HEK293 (cell line): ENCODE data around the gene CYP26B1.

Experiments
- CTCF ChIA-PET: fragments of 350-600 bp; formaldehyde crosslinking; extraction: SDS; loops from one replicate; lab custom pipeline; 2021; ENCODE audit warnings: antibody characterized with exemption; lab: Yijun Ruan, JAX
- POLR2A ChIA-PET: fragments of 300-600 bp; formaldehyde crosslinking; extraction: SDS; loops from one replicate; lab custom pipeline; 2020; ENCODE audit warnings: antibody characterized with exemption, inconsistent platforms; lab: Yijun Ruan, JAX
- H3K27ac ChIP-seq: fragments of 200-500 bp; sonication (Bioruptor generic); 2 replicates; pipeline ENCODE4 v1.5.1; 2014; ENCODE audit warnings: low read depth, low read length, control low read depth, inconsistent platforms; ENCODE audit errors: extremely low read depth
- H3K36me3 ChIP-seq, 2 experiments: fragments of 200-500 bp in 1 of 2; sonication (Bioruptor generic) in 1 of 2; 1 replicate in 1 of 2; 2 replicates in 1 of 2; pipeline ENCODE4 v1.5.1; 2014 to 2017; ENCODE audit warnings: inconsistent platforms in 2 of 2, low read length in 2 of 2; ENCODE audit not compliant: control insufficient read depth in 2 of 2, insufficient read depth in 1 of 2
- H3K4me1 ChIP-seq: fragments of 200-500 bp; sonication (Bioruptor generic); 2 replicates; pipeline ENCODE4 v1.5.1; 2014; ENCODE audit warnings: mild to moderate bottlenecking, low read length, inconsistent platforms; ENCODE audit not compliant: control insufficient read depth, insufficient read depth
- H3K4me3 ChIP-seq: 2 replicates; pipeline ENCODE4 v1.5.1; 2011; ENCODE audit warnings: low read depth, mild to moderate bottlenecking, control low read depth, low read length, moderate library complexity
- H3K9me3 ChIP-seq: fragments of 200-500 bp; sonication (Bioruptor generic); 2 replicates; pipeline ENCODE4 v1.5.1; 2014; ENCODE audit warnings: low read depth, low read length, inconsistent platforms; ENCODE audit not compliant: control insufficient read depth, insufficient read depth
- HOXC10 ChIP-seq: sonication (generic); formaldehyde crosslinking; IDR thresholded peaks from 2 replicates; pipeline ENCODE4 v1.8.1; 2023; ENCODE audit warnings: mild to moderate bottlenecking, missing genetic modification reagents
- KLF7 ChIP-seq: fragments of 450-650 bp; formaldehyde crosslinking; IDR thresholded peaks from 2 replicates; pipeline ENCODE4 v1.5.1; 2016; ENCODE audit warnings: missing biosample characterization, missing genetic modification characterization, borderline replicate concordance
- KLF9 ChIP-seq: fragments of 450-650 bp; formaldehyde crosslinking; IDR thresholded peaks from 2 replicates; pipeline ENCODE4 v1.5.1; 2016; ENCODE audit warnings: missing biosample characterization, missing genetic modification characterization, low read depth
- TRIM28 ChIP-seq: IDR thresholded peaks from 2 replicates; pipeline ENCODE4 v1.6.1; 2011; ENCODE audit warnings: low read length, control low read depth, borderline replicate concordance
- YY2 ChIP-seq: fragments of 450-650 bp; formaldehyde crosslinking; IDR thresholded peaks from 2 replicates; pipeline ENCODE4 v1.5.1; 2016; ENCODE audit warnings: missing biosample characterization, missing genetic modification characterization
- ZBTB10 ChIP-seq: fragments of 450-650 bp; formaldehyde crosslinking; IDR thresholded peaks from 2 replicates; pipeline ENCODE4 v1.5.1; 2016; ENCODE audit warnings: missing biosample characterization, missing genetic modification characterization
- ZNF114 ChIP-seq: fragments of 450-650 bp; formaldehyde crosslinking; IDR thresholded peaks from 2 replicates; pipeline ENCODE4 v1.5.0; 2017; ENCODE audit warnings: missing biosample characterization, missing genetic modification characterization
- ZNF202 ChIP-seq: fragments of 450-650 bp; formaldehyde crosslinking; IDR thresholded peaks from 2 replicates; pipeline ENCODE4 v1.5.1; 2016; ENCODE audit warnings: missing biosample characterization, missing genetic modification characterization, borderline replicate concordance
- ZNF24 ChIP-seq: fragments of 450-650 bp; formaldehyde crosslinking; IDR thresholded peaks from 2 replicates; pipeline ENCODE4 v1.5.1; 2016; ENCODE audit warnings: missing biosample characterization, missing genetic modification characterization
- ZNF266 ChIP-seq: fragments of 450-650 bp; formaldehyde crosslinking; IDR thresholded peaks from 2 replicates; pipeline ENCODE4 v1.5.1; 2016; ENCODE audit warnings: missing biosample characterization, missing genetic modification characterization, low read depth
- ZNF391 ChIP-seq: fragments of 450-650 bp; formaldehyde crosslinking; IDR thresholded peaks from 2 replicates; pipeline ENCODE4 v1.5.1; 2016; ENCODE audit warnings: low read depth, missing biosample characterization, missing genetic modification characterization, borderline replicate concordance
- ZNF398 ChIP-seq: fragments of 450-650 bp; formaldehyde crosslinking; IDR thresholded peaks from 2 replicates; pipeline ENCODE4 v1.5.1; 2017; ENCODE audit warnings: missing biosample characterization, missing genetic modification characterization
- ZNF510 ChIP-seq: fragments of 450-650 bp; formaldehyde crosslinking; IDR thresholded peaks from 2 replicates; pipeline ENCODE4 v1.5.1; 2018; ENCODE audit warnings: mild to moderate bottlenecking, missing genetic modification characterization, missing biosample characterization; ENCODE audit not compliant: insufficient replicate concordance
- ZNF548 ChIP-seq: fragments of 450-650 bp; formaldehyde crosslinking; IDR thresholded peaks from 2 replicates; pipeline ENCODE4 v1.5.1; 2016; ENCODE audit warnings: missing biosample characterization, missing genetic modification characterization
- ZNF677 ChIP-seq: fragments of 450-650 bp; IDR thresholded peaks from 2 replicates; pipeline ENCODE4 v1.5.0; 2018; ENCODE audit warnings: missing biosample characterization, mild to moderate bottlenecking, missing genetic modification characterization, moderate library complexity
- ZNF701 ChIP-seq: fragments of 450-650 bp; formaldehyde crosslinking; IDR thresholded peaks from 2 replicates; pipeline ENCODE4 v1.5.1; 2016; ENCODE audit warnings: missing biosample characterization, missing genetic modification characterization

Gene CYP26B1

GRCh38 chr2:72095364-72095763 is 52.3 kb downstream of the CYP26B1 start:
- POLR2A ChIA-PET: no interaction called here
- H3K27ac ChIP-seq: no peak overlapping the region
- no peaks in the 10 kb centered on the region for H3K4me1 ChIP-seq
- no peaks in the 10 kb centered on the region for H3K9me3 ChIP-seq
- TF ChIP-seq HOXC10: no peak
- no peak for TF ChIP-seq YY2
- TF ChIP-seq ZBTB10 (tag by site-specific recombination): no peak
- no peak for TF ChIP-seq TRIM28
- no peak for TF ChIP-seq ZNF677 (tag by site-specific recombination)
- no peak for TF ChIP-seq ZNF391 (tag by site-specific recombination)
- no peak for TF ChIP-seq ZNF202
- TF ChIP-seq ZNF398: no peak
- TF ChIP-seq, all 188 proteins: peak for 0
- Histone ChIP-seq H3K4me3 (no peak overlapping the region), H3K36me3 (no peaks in the 10 kb centered on the region)
- CTCF ChIA-PET: interaction anchor here (0.7 to 1.0 kb wide), 2 partner anchors 93 to 792 kb away, joined by 3 read pairs; partner anchors contain the start of gene SPR

- no peak for TF ChIP-seq KLF9 (tag by site-specific recombination)
- TF ChIP-seq ZNF510 (tag by site-specific recombination): no peak
- TF ChIP-seq ZNF548 (tag by site-specific recombination): no peak
- TF ChIP-seq ZNF266 (tag by site-specific recombination): no peak
- no peak for TF ChIP-seq ZNF24 (tag by site-specific recombination)
- no peak for TF ChIP-seq YY2
- TF ChIP-seq ZNF701 (tag by site-specific recombination): no peak
- no peak for TF ChIP-seq KLF7
- CTCF ChIA-PET: interaction anchor here (0.7 to 0.8 kb wide), 2 partner anchors 57 to 92 kb away, joined by 3 read pairs; no protein-coding TSS in a partner anchor
These were observed 53.0 kb downstream of the CYP26B1 start for GRCh38 chr2:72094701-72095100.

GRCh38 chr2:72092111-72092510 is 55.6 kb downstream of the CYP26B1 start:
- CTCF ChIA-PET: no interaction called here
- Histone ChIP-seq H3K27ac (no peak overlapping the region), H3K4me1 (no peaks in the 10 kb centered on the region), H3K4me3 (no peak overlapping the region), H3K9me3 (no peaks in the 10 kb centered on the region), H3K36me3 (no peaks in the 10 kb centered on the region)
- POLR2A ChIA-PET: no interaction called here
- TF ChIP-seq ZNF114 (tag by site-specific recombination): no peak
- TF ChIP-seq, all 188 proteins: peak for 0

More at GRCh38 chr2:72094701-72095100, 53.0 kb downstream of the CYP26B1 start:
- Histone ChIP-seq H3K4me1 (no peaks in the 10 kb centered on the region), H3K4me3 (no peak overlapping the region), H3K27ac (no peak overlapping the region), H3K36me3 (no peaks in the 10 kb centered on the region), H3K9me3 (no peaks in the 10 kb centered on the region)
- POLR2A ChIA-PET: no interaction called here
